HepG2 (cell line): ENCODE data around the gene MFN2. TPM values are rescaled to one million over a fixed set of nuclear protein-coding genes. Genes with fewer than 3 reads are reported as not detected.

ENCODE experiments used
- ATAC-seq: fragments of 200-7000 bp; cut with Tn5 transposase; 3 replicates; pipeline ENCODE4 v1.9.1; 2020; ENCODE audit warnings: mild to moderate bottlenecking, moderate library complexity
- BruUV-seq: library from RNA; stranded (reverse); fragments of 400-500 nt; replicated peaks from 2 replicates; lab custom pipeline; 2021; lab: Mats Ljungman, UMichigan
- CTCF ChIA-PET: fragments of 300-600 bp; formaldehyde crosslinking; extraction: SDS; loops from one replicate; lab custom pipeline; 2021; ENCODE audit warnings: low total read pairs, inconsistent platforms, low intra/inter-chr PET ratio; lab: Yijun Ruan, JAX
- POLR2A ChIA-PET: fragments of 350-600 bp; sonication (Branson Sonifier 250); formaldehyde crosslinking; loops from one replicate; lab custom pipeline; 2020; ENCODE audit warnings: antibody characterized with exemption, inconsistent platforms; lab: Yijun Ruan, JAX
- DNase-seq: peaks from one replicate; pipeline ENCODE4 v3.0.0-alpha.2; 2015; ENCODE audit warnings: low spot score
- FAIRE-seq: peaks from 3 replicates; lab custom pipeline; 2011; peaks lifted over from hg19 to GRCh38; lab: Jason Lieb, UNC
- H2AFZ ChIP-seq: one replicate; pipeline ENCODE4 v1.6.1; 2011; ENCODE audit warnings: low read length, inconsistent platforms
- H3K27ac ChIP-seq: fragments of 300-600 bp; 3 replicates; pipeline ENCODE4 v1.8.0; 2011; ENCODE audit warnings: mixed run types, mild to moderate bottlenecking, mixed read lengths, low read length, inconsistent platforms; ENCODE audit not compliant: insufficient read depth; ENCODE audit errors: extremely low read length
- H3K27me3 ChIP-seq, 2 experiments: fragments of 200-600 bp in 1 of 2; 2 replicates in 1 of 2; 3 replicates in 1 of 2; pipeline versions ENCODE4 v1.6.0 to v1.8.0; 2011; ENCODE audit warnings: low read length in 2 of 2, mild to moderate bottlenecking in 2 of 2, moderate library complexity in 2 of 2, inconsistent platforms in 1 of 2; ENCODE audit not compliant: insufficient read depth in 2 of 2, control insufficient read depth in 1 of 2
- H3K36me3 ChIP-seq, 2 experiments: fragments of 200-600 bp in 1 of 2; replicated peaks in 1 of 2; 2 replicates in 1 of 2; 3 replicates in 1 of 2; pipeline versions ENCODE4 v1.5.1 to v1.8.0; 2011; ENCODE audit warnings: low read length in 2 of 2, inconsistent platforms in 1 of 2; ENCODE audit not compliant: insufficient read depth in 2 of 2, control insufficient read depth in 1 of 2
- H3K4me1 ChIP-seq: 2 replicates; pipeline ENCODE4 v1.5.1; 2012; ENCODE audit warnings: low read length, inconsistent platforms; ENCODE audit not compliant: insufficient read depth
- H3K4me2 ChIP-seq: 2 replicates; pipeline ENCODE4 v1.6.0; 2011; ENCODE audit warnings: low read depth, low read length, inconsistent platforms
- H3K4me3 ChIP-seq, 3 experiments: fragments of 200-600 bp in 1 of 3; sonication (generic), shearing (Covaris generic) in 1 of 3; replicated peaks in 1 of 3; 2 replicates each; pipeline ENCODE4 v1.5.1; 2011 to 2016; ENCODE audit warnings: low read length in 3 of 3, inconsistent platforms in 2 of 3, low read depth in 2 of 3, mild to moderate bottlenecking in 2 of 3, control low read depth in 1 of 3, mixed read lengths in 1 of 3; ENCODE audit not compliant: insufficient read depth in 1 of 3
- H3K79me2 ChIP-seq: one replicate; pipeline ENCODE4 v1.6.1; 2011; ENCODE audit warnings: low read length, inconsistent platforms; ENCODE audit not compliant: insufficient read depth
- H3K9ac ChIP-seq: 2 replicates; pipeline ENCODE4 v1.6.0; 2011; ENCODE audit warnings: mild to moderate bottlenecking, low read depth, low read length, inconsistent platforms; ENCODE audit not compliant: insufficient read depth
- H3K9me3 ChIP-seq: 2 replicates; pipeline ENCODE4 v1.5.1; 2012; ENCODE audit warnings: mild to moderate bottlenecking, low read length
- H4K20me1 ChIP-seq: 2 replicates; pipeline ENCODE4 v1.6.0; 2011; ENCODE audit warnings: inconsistent platforms, mild to moderate bottlenecking, low read length, moderate library complexity; ENCODE audit not compliant: insufficient read depth
- POLR2AphosphoS2 ChIP-seq: IDR thresholded peaks from 2 replicates; pipeline ENCODE4 v1.6.1; 2011; ENCODE audit warnings: low read depth, low read length, improper control_type of control experiment
- RFX3 ChIP-seq: IDR thresholded peaks from 2 replicates; pipeline ENCODE4 v1.6.1; 2016; ENCODE audit warnings: missing biosample characterization, missing genetic modification reagents
- SALL1 ChIP-seq: sonication (generic); formaldehyde crosslinking; IDR thresholded peaks from 2 replicates; pipeline ENCODE4 v1.8.0; 2022; ENCODE audit warnings: mild to moderate bottlenecking, missing genetic modification reagents
- TCF12 ChIP-seq, 2 experiments: fragments of 450-650 bp in 1 of 2; sonication (generic) in 1 of 2; formaldehyde crosslinking in 1 of 2; IDR thresholded peaks; 2 replicates each; pipeline versions ENCODE4 v1.6.1 to v1.8.0; 2017 to 2022; ENCODE audit warnings: antibody characterized with exemption in 1 of 2, mild to moderate bottlenecking in 1 of 2, missing genetic modification reagents in 1 of 2, moderate library complexity in 1 of 2
- ZBTB2 ChIP-seq: sonication (generic); formaldehyde crosslinking; IDR thresholded peaks from 2 replicates; pipeline ENCODE4 v1.8.0; 2022; ENCODE audit warnings: low read depth, missing genetic modification reagents
- ZBTB7A ChIP-seq: sonication (generic); formaldehyde crosslinking; IDR thresholded peaks from 2 replicates; pipeline ENCODE4 v1.8.0; 2022; ENCODE audit warnings: mild to moderate bottlenecking, missing genetic modification reagents
- ZKSCAN5 ChIP-seq: sonication (generic); formaldehyde crosslinking; IDR thresholded peaks from 2 replicates; pipeline ENCODE4 v1.5.1; 2020; ENCODE audit warnings: mild to moderate bottlenecking, missing genetic modification reagents
- ZNF264 ChIP-seq: sonication (generic); formaldehyde crosslinking; IDR thresholded peaks from 2 replicates; pipeline ENCODE4 v1.4.0; 2020; ENCODE audit warnings: missing genetic modification reagents
- ZNF512B ChIP-seq: sonication (generic); formaldehyde crosslinking; IDR thresholded peaks from 2 replicates; pipeline ENCODE4 v1.5.1; 2020; ENCODE audit warnings: missing genetic modification reagents, mild to moderate bottlenecking, borderline replicate concordance
- ZNF709 ChIP-seq: sonication (generic); formaldehyde crosslinking; IDR thresholded peaks from 2 replicates; pipeline ENCODE4 v1.5.0; 2020; ENCODE audit warnings: mild to moderate bottlenecking, missing genetic modification reagents
- WGBS: methylation state at CpG from one replicate; pipeline ENCODE4 v1.1.6; 2017; ENCODE audit warnings: low lambda C conversion rate; 5-methylcytosine and 5-hydroxymethylcytosine counted together
- in situ Hi-C: cut with HindIII; loops from 2 replicates; pipeline ENCODE4 v1.10.0; 2017; ENCODE audit warnings: low pct_unique_long_range_greater_than_20kb; ENCODE audit not compliant: extremely low pct_ligation_motif_present
- intact Hi-C: fragments of 100-400 bp; cut with micrococcal nuclease; formaldehyde crosslinking; loops from one replicate; pipeline ENCODE4 v1.10.0; 2022; ENCODE audit not compliant: unreplicated experiment
- polyA plus RNA-seq, 8 experiments: library from polyadenylated mRNA; depleted of rRNA in 3 of 8; stranded (reverse) in 7 of 8; unstranded in 1 of 8; fragments of >200 nt; fragmentation: Illumina TruSeq in 4 of 8; extraction: Trizol in 4 of 8; gene quantifications; 2 replicates each; pipeline versions ENCODE4 v1.2.1 to v1.2.3, GENCODE V29; 2011 to 2016; ENCODE audit warnings: low read depth in 4 of 8, missing spikeins in 1 of 8, mixed read lengths in 1 of 8; ENCODE audit not compliant: insufficient read depth in 1 of 8
- total RNA-seq, 5 experiments: library from RNA; depleted of rRNA; stranded (reverse); fragments of >200 nt; fragmentation: Illumina TruSeq; extraction: Trizol; gene quantifications; 2 replicates each; pipeline ENCODE4 v1.2.3, GENCODE V29; 2016; ENCODE audit warnings: low read depth in 1 of 5

MFN2 gene
- total and polyA plus RNA-seq, 2 of the 13 experiments (the other 11 are each of a cell fraction or from before 2014, with no cell fraction given) = 38.7 to 60.9 TPM

GRCh38 chr1:11998636-11999035 lies 18.4 kb downstream of the MFN2 start:
- H3K79me2 ChIP-seq = no peaks in the 10 kb centered on the region
- ATAC-seq = no peak
- no peak overlapping the region for H3K4me3 ChIP-seq
- H3K4me1 ChIP-seq = no peaks in the 10 kb centered on the region
- no peak overlapping the region for H2AFZ ChIP-seq
- TF ChIP-seq RFX3 (CRISPR knock-in tag) = no peak
- no peak for TF ChIP-seq POLR2AphosphoS2
- no peak for TF ChIP-seq ZBTB7A (CRISPR knock-in tag)
- no peak for TF ChIP-seq TCF12 (IDR thresholded peaks at IDR 0.05)
- TF ChIP-seq TCF12 (CRISPR knock-in tag; IDR thresholded peaks at IDR 0.05) = no peak
- TF ChIP-seq ZBTB2 = no peak
- no peak for TF ChIP-seq ZNF709
- TF ChIP-seq SALL1 (CRISPR knock-in tag) = no peak
- no peak for TF ChIP-seq ZNF512B (CRISPR knock-in tag)
- no peak for TF ChIP-seq ZKSCAN5 (CRISPR knock-in tag)
- no peak for TF ChIP-seq ZNF264 (CRISPR knock-in tag)
- TF ChIP-seq, all 625 proteins: peak for 0
- Histone ChIP-seq H3K4me2 (no peak overlapping the region), H3K27me3 (no peaks in the 10 kb centered on the region), H3K9me3 (no peaks in the 10 kb centered on the region), H4K20me1 (no peaks in the 10 kb centered on the region), H3K27ac (no peak overlapping the region), H3K36me3 (peaks cover 40 to 74% of the 10 kb centered on the region in 2 experiments), H3K9ac (no peak overlapping the region)
- CTCF ChIA-PET = no interaction called here
- intact Hi-C loops (no loop called here), in situ Hi-C loops (no loop called here)
- FAIRE-seq (no peak), DNase-seq (no peak)
- BruUV-seq = TSS peak; percentile 39
- 98% methylated on average over 4 of the region's 5 CpGs for WGBS
- POLR2A ChIA-PET = no interaction called here
